Right atrium auricular region (tissue), 2 donors: Measurements from ENCODE around the gene GOLGB1. TPM values are rescaled to one million over a fixed set of nuclear protein-coding genes. Genes with fewer than 3 reads are reported as not detected.
"Not testable (repeated sequence)": the region's sequence is repeated elsewhere in the genome, so short reads cannot be mapped to it uniquely, and the experiment has no call there.

Experiments
- DNase-seq: peaks from one replicate; pipeline ENCODE4 v3.0.0-alpha.2; 2019; ENCODE audit warnings: low spot score
- H3K27ac ChIP-seq, 2 donors: fragments of 200-600 bp; sonication (generic); 1 replicate in 1 of 2; 2 replicates in 1 of 2; pipeline ENCODE4 v1.5.1; 2016 to 2019
- H3K27me3 ChIP-seq, 2 donors: fragments of 200-600 bp; sonication (generic); one replicate each; pipeline versions ENCODE4 v1.5.1 to v1.6.0; 2017 to 2019
- H3K36me3 ChIP-seq: fragments of 200-600 bp; sonication (generic); one replicate; pipeline ENCODE4 v1.5.1; 2016
- H3K4me1 ChIP-seq, 2 donors: fragments of 200-600 bp; sonication (generic); one replicate each; pipeline versions ENCODE4 v1.5.1 to v1.6.0; 2017 to 2019
- H3K4me3 ChIP-seq, 2 donors: fragments of 200-600 bp; sonication (generic); 1 replicate in 1 of 2; 2 replicates in 1 of 2; pipeline ENCODE4 v1.5.1; 2017 to 2019; ENCODE audit warnings: mild to moderate bottlenecking in 1 of 2, moderate library complexity in 1 of 2
- H3K9me3 ChIP-seq, 2 donors: fragments of 200-600 bp; sonication (generic); one replicate each; pipeline ENCODE4 v1.5.1; 2019
- CTCF ChIP-seq, 2 donors: fragments of 200-600 bp; sonication (generic); IDR thresholded peaks; one replicate each; pipeline ENCODE4 v1.5.1; 2019; ENCODE audit warnings: antibody characterized with exemption in 2 of 2
- total RNA-seq, 2 donors: library from RNA; depleted of rRNA; stranded (reverse); fragments of >200 nt; gene quantifications; one replicate each; pipeline ENCODE4 v1.1.0, GENCODE V29; 2016

GOLGB1 gene
- total RNA-seq, 2 donors from 2014 or later: 44.1 to 49.6 TPM

DNA sequence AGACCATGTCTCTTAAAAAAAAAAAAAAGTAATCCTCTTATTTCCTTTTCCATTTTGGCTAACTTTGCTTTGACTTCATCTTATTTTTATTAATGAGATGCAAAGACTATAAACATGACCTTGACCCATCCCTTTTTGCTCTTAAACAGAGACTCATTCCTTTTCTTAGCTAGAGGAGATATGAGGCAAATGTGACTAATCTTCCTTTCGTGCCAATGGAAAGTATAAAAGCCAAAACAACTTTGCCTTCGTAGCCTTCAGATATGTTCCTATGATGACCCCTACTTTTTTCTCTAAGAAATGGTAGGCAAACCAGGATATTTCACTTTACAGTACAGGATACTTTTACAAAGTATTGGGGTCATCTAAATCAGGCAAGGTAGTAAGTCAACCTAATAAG lies 36.9 kb upstream of the GOLGB1 start:
- no peaks in the 10 kb centered on the region for H3K9me3 ChIP-seq
- no peak for TF ChIP-seq CTCF (IDR thresholded peaks at IDR 0.05)
- no peak overlapping the region for H3K4me3 ChIP-seq
- H3K4me1 ChIP-seq: no peaks in the 10 kb centered on the region
- DNase-seq: no peak
- H3K27ac ChIP-seq: no peak overlapping the region
- H3K36me3 ChIP-seq: peaks cover 21% of the 10 kb centered on the region
- no peaks in the 10 kb centered on the region for H3K27me3 ChIP-seq

DNA sequence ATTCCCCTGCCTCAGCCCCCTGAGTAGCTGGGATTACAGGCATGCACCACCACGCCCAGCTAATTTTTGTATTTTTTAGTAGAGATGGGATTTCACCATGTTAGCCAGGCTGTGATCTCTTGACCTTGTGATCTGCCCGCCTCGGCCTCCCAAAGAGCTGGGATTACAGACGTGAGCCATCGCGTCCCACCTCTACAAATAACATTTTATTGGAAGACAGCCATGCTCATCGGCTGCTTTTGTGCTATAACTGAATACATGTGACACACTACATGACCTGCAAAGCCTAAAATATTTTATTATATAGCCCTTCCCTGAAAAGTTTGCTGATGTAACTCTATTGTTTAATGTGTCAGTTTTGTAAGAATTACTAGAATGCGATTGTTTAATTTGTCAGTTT lies 33.2 kb upstream of the GOLGB1 start:
- H3K27me3 ChIP-seq, H3K9me3 ChIP-seq, DNase-seq, H3K27ac ChIP-seq, H3K4me1 ChIP-seq, H3K4me3 ChIP-seq: not testable (repeated sequence)
- H3K36me3 ChIP-seq: peaks cover 21% of the 10 kb centered on the region

- no peak for DNase-seq
- Histone ChIP-seq H3K4me3 (no peak overlapping the region), H3K27ac (no peak overlapping the region), H3K9me3 (no peaks in the 10 kb centered on the region), H3K27me3 (no peaks in the 10 kb centered on the region), H3K36me3 (peaks cover 20% of the 10 kb centered on the region), H3K4me1 (no peaks in the 10 kb centered on the region)
- no peak for TF ChIP-seq CTCF (IDR thresholded peaks at IDR 0.05)
Measured at GRCh38 chr3:121781611-121782010, 32.1 kb upstream of the GOLGB1 start.

GRCh38 chr3:121775095-121775494 lies 25.6 kb upstream of the GOLGB1 start:
- H3K27me3 ChIP-seq, H3K4me3 ChIP-seq, H3K9me3 ChIP-seq, DNase-seq, H3K4me1 ChIP-seq, H3K27ac ChIP-seq: not testable (repeated sequence)
- H3K36me3 ChIP-seq: peaks cover 53% of the 10 kb centered on the region

- no peaks in the 10 kb centered on the region for H3K4me1 ChIP-seq
- no peak overlapping the region for H3K27ac ChIP-seq
- no peak for DNase-seq
- peaks cover 39% of the 10 kb centered on the region for H3K36me3 ChIP-seq
- no peaks in the 10 kb centered on the region for H3K27me3 ChIP-seq
- H3K9me3 ChIP-seq: no peaks in the 10 kb centered on the region
- H3K4me3 ChIP-seq: no peak overlapping the region
- TF ChIP-seq CTCF (IDR thresholded peaks at IDR 0.05): no peak
Measured at GRCh38 chr3:121769246-121769645, 19.7 kb upstream of the GOLGB1 start.

DNA sequence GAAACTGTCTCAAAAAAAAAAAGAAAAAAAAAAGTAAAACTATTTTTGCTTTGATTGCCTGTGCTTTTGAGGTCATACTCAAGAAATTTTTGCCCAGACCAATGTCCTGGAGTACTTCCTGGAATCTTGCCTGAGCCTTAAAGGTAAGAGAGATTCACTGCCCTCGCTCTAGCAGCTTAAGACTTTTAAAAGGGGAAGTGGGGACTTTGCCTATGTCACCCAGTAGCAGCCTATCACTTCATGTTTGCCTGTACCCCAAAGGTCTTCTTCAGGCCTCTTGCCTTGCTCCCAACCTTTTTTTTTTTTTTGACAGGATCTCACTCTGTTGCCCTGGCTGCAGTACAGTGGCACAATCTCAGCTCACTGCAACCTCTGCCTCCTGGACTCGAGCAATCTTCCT lies 18.9 kb upstream of the GOLGB1 start:
- Histone ChIP-seq H3K27ac (no peak overlapping the region), H3K9me3 (no peaks in the 10 kb centered on the region), H3K36me3 (peaks cover 36% of the 10 kb centered on the region), H3K27me3 (no peaks in the 10 kb centered on the region), H3K4me3 (no peak overlapping the region), H3K4me1 (no peaks in the 10 kb centered on the region)
- DNase-seq: no peak
- no peak for TF ChIP-seq CTCF (IDR thresholded peaks at IDR 0.05)

- no peak for TF ChIP-seq CTCF (IDR thresholded peaks at IDR 0.05)
- Histone ChIP-seq H3K27ac (no peak overlapping the region), H3K4me3 (no peak overlapping the region)
Measured at GRCh38 chr3:121759541-121760202, 10.1 kb upstream of the GOLGB1 start.

More at GRCh38 chr3:121759541-121760202, 10.1 kb upstream of the GOLGB1 start:
- Histone ChIP-seq H3K4me1 (peaks cover 0 to 12% of the 10 kb centered on the region in 2 donors), H3K9me3 (no peaks in the 10 kb centered on the region), H3K36me3 (no peaks in the 10 kb centered on the region), H3K27me3 (no peaks in the 10 kb centered on the region)
- no peak for DNase-seq
